Keratinocyte (primary cell): ENCODE data around the gene DEFB110. TPM values are rescaled to one million over a fixed set of nuclear protein-coding genes. Genes with fewer than 3 reads are reported as not detected.

Source experiments
- DNase-seq: peaks from one replicate; pipeline ENCODE4 v3.0.0-alpha.2; 2011; ENCODE audit warnings: low read depth, missing footprints, low spot score
- FAIRE-seq: peaks from 2 replicates; lab custom pipeline; 2011; peaks lifted over from hg19 to GRCh38; lab: Jason Lieb, UNC
- H2AFZ ChIP-seq: 2 replicates; pipeline ENCODE4 v1.6.0; 2012; ENCODE audit warnings: low read length, control low read depth, inconsistent platforms; ENCODE audit not compliant: control insufficient read depth
- H3K27ac ChIP-seq: 2 replicates; pipeline ENCODE4 v1.5.1; 2011; ENCODE audit warnings: low read length; ENCODE audit not compliant: control insufficient read depth, insufficient read depth
- H3K27me3 ChIP-seq: 3 replicates; pipeline ENCODE4 v1.6.0; 2011; ENCODE audit warnings: low read length; ENCODE audit not compliant: control insufficient read depth, insufficient read depth; ENCODE audit errors: extremely low read depth
- H3K36me3 ChIP-seq, 2 experiments: 2 replicates in 1 of 2; 3 replicates in 1 of 2; pipeline ENCODE4 v1.5.1; 2011; ENCODE audit warnings: low read length in 2 of 2, mild to moderate bottlenecking in 1 of 2; ENCODE audit not compliant: control insufficient read depth in 2 of 2, insufficient read depth in 2 of 2; ENCODE audit errors: extremely low read depth in 1 of 2
- H3K4me1 ChIP-seq: 3 replicates; pipeline ENCODE4 v1.5.1; 2011; ENCODE audit warnings: low read length; ENCODE audit not compliant: control insufficient read depth, insufficient read depth; ENCODE audit errors: extremely low read depth
- H3K4me2 ChIP-seq: 3 replicates; pipeline ENCODE4 v1.6.0; 2011; ENCODE audit warnings: low read depth, low read length; ENCODE audit not compliant: control insufficient read depth, insufficient read depth; ENCODE audit errors: extremely low read depth
- H3K4me3 ChIP-seq, 3 experiments: fragments of 200-600 bp in 1 of 3; sonication (generic) in 1 of 3; 2 replicates in 2 of 3; 3 replicates in 1 of 3; pipeline ENCODE4 v1.5.1; 2011 to 2016; ENCODE audit warnings: low read length in 3 of 3, mild to moderate bottlenecking in 3 of 3, control low read depth in 2 of 3, inconsistent platforms in 1 of 3, low read depth in 1 of 3, mixed read lengths in 1 of 3, mixed run types in 1 of 3, moderate library complexity in 1 of 3; ENCODE audit not compliant: control insufficient read depth in 2 of 3, insufficient read depth in 2 of 3; ENCODE audit errors: extremely low read depth in 1 of 3
- H3K79me2 ChIP-seq: 2 replicates; pipeline ENCODE4 v1.6.0; 2012; ENCODE audit warnings: low read length; ENCODE audit not compliant: control insufficient read depth, insufficient read depth
- H3K9ac ChIP-seq: 3 replicates; pipeline ENCODE4 v1.6.0; 2011; ENCODE audit warnings: low read length; ENCODE audit not compliant: control insufficient read depth, insufficient read depth; ENCODE audit errors: extremely low read depth
- H3K9me1 ChIP-seq: 3 replicates; pipeline ENCODE4 v1.6.0; 2011; ENCODE audit warnings: low read length; ENCODE audit not compliant: control insufficient read depth, insufficient read depth; ENCODE audit errors: extremely low read depth
- H3K9me3 ChIP-seq: 2 replicates; pipeline ENCODE4 v1.5.1; 2012; ENCODE audit warnings: low read depth, low read length; ENCODE audit not compliant: control insufficient read depth
- H4K20me1 ChIP-seq: 3 replicates; pipeline ENCODE4 v1.6.0; 2011; ENCODE audit warnings: low read length; ENCODE audit not compliant: control insufficient read depth, insufficient read depth; ENCODE audit errors: extremely low read depth
- EZH2 ChIP-seq: IDR thresholded peaks from one replicate; pipeline ENCODE4 v1.6.1; 2012; ENCODE audit warnings: inconsistent platforms, mild to moderate bottlenecking, low read length, moderate library complexity
- dilution Hi-C: fragments of 300-500 bp; cut with MboI; formaldehyde crosslinking; loops from one replicate; pipeline ENCODE4 v1.7.0; 2020; ENCODE audit warnings: low sequenced_read_pairs; ENCODE audit not compliant: extremely low pct_ligation_motif_present
- polyA plus RNA-seq, 5 experiments: library from polyadenylated mRNA; depleted of rRNA in 3 of 5; stranded (reverse) in 3 of 5; stranded (forward) in 1 of 5; unstranded in 1 of 5; fragments of >200 nt; gene quantifications; 1 replicate in 1 of 5; 2 replicates in 3 of 5; 3 replicates in 1 of 5; pipeline versions ENCODE4 v1.2.1 to v1.2.3, GENCODE V29; 2011 to 2012; ENCODE audit warnings: missing spikeins in 2 of 5, low read depth in 1 of 5, low replicate concordance in 1 of 5
- TF ChIP-seq, protein P1 (sequence below), 3 experiments: IDR thresholded peaks in 1 of 3; conservative IDR thresholded peaks in 1 of 3; optimal IDR thresholded peaks in 1 of 3; 2 replicates in 2 of 3; 3 replicates in 1 of 3; pipeline versions ENCODE3 to v1.5.1; 2011; ENCODE audit warnings: low read length in 3 of 3, mild to moderate bottlenecking in 3 of 3, moderate library complexity in 2 of 3, control low read depth in 1 of 3, inconsistent platforms in 1 of 3; ENCODE audit not compliant: insufficient read depth in 2 of 3; ENCODE audit errors: extremely low read depth in 1 of 3

DEFB110 gene
- polyA plus RNA-seq, 1 donor (not counting 4 experiments of a cell fraction or from before 2014, with no cell fraction given) = not detected

DNA sequence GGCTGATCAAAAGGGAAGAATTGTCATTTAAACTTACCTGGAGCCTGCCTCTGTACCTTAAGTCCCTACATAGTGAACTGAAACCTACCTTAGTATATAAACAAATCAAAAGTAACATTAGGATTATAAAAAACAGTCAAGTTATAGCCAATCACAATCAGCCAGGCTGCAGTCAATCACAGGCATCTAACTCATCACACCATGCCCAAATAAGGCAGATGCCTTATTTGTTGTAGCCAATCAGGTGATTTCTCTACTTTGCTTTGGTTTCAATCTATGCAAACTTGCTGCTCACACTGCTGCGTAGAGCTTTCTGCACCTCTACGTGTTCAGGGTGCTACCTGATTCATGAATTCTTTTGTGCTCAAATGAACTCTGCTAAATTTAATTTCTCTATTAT lies 34.0 kb downstream of the DEFB110 start:
- H3K9ac ChIP-seq = no peak overlapping the region
- no peaks in the 10 kb centered on the region for H3K79me2 ChIP-seq
- H3K27me3 ChIP-seq = no peaks in the 10 kb centered on the region
- dilution Hi-C loops = no loop called here
- H3K9me3 ChIP-seq = no peaks in the 10 kb centered on the region
- H3K27ac ChIP-seq = no peak overlapping the region
- DNase-seq (no peak), FAIRE-seq (no peak)
- no peaks in the 10 kb centered on the region for H4K20me1 ChIP-seq
- H3K4me3 ChIP-seq = no peak overlapping the region
- H3K36me3 ChIP-seq = no peaks in the 10 kb centered on the region
- no peaks in the 10 kb centered on the region for H3K4me1 ChIP-seq
- H3K9me1 ChIP-seq = no peaks in the 10 kb centered on the region
- H3K4me2 ChIP-seq = no peak overlapping the region
- no peak overlapping the region for H2AFZ ChIP-seq
- TF ChIP-seq, protein P1, sequence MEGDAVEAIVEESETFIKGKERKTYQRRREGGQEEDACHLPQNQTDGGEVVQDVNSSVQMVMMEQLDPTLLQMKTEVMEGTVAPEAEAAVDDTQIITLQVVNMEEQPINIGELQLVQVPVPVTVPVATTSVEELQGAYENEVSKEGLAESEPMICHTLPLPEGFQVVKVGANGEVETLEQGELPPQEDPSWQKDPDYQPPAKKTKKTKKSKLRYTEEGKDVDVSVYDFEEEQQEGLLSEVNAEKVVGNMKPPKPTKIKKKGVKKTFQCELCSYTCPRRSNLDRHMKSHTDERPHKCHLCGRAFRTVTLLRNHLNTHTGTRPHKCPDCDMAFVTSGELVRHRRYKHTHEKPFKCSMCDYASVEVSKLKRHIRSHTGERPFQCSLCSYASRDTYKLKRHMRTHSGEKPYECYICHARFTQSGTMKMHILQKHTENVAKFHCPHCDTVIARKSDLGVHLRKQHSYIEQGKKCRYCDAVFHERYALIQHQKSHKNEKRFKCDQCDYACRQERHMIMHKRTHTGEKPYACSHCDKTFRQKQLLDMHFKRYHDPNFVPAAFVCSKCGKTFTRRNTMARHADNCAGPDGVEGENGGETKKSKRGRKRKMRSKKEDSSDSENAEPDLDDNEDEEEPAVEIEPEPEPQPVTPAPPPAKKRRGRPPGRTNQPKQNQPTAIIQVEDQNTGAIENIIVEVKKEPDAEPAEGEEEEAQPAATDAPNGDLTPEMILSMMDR (optimal IDR thresholded peaks at IDR 0.05 in 1 of 3, IDR thresholded peaks at IDR 0.05 in 1 of 3, conservative IDR thresholded peaks at IDR 0.05 in 1 of 3; ENCODE audit: extremely low read depth in 1 of 3, insufficient read depth in 2 of 3, low read length in 3 of 3) = no peak
- no peak for TF ChIP-seq EZH2

DNA sequence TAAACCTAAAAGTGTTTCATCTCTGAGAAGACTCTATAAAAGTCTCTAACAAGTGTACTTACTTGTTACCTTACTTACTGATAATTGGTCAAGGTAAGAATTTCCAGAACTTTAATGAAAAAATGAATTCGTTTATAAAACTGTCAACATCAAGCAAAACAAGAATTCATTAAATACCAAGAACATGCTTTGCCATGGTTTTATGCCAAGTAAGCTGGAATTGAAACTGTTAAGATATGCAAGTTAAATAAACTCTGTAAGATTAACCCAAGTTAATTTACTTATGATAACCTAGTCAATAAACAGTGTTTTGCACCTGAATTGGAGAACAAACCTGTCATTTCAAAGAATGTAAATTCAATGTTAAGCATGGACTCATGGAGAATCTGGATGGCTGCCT lies 35.2 kb downstream of the DEFB110 start:
- DNase-seq = no peak
- Histone ChIP-seq H3K9me1 (no peaks in the 10 kb centered on the region), H2AFZ (no peak overlapping the region), H4K20me1 (no peaks in the 10 kb centered on the region), H3K9me3 (no peaks in the 10 kb centered on the region), H3K27ac (no peak overlapping the region), H3K4me2 (no peak overlapping the region), H3K79me2 (no peaks in the 10 kb centered on the region), H3K4me1 (no peaks in the 10 kb centered on the region), H3K27me3 (no peaks in the 10 kb centered on the region), H3K36me3 (no peaks in the 10 kb centered on the region), H3K9ac (no peak overlapping the region), H3K4me3 (no peak overlapping the region)
- dilution Hi-C loops = no loop called here
- no peak for FAIRE-seq
- TF ChIP-seq, protein P1 (optimal IDR thresholded peaks at IDR 0.05 in 1 of 3, IDR thresholded peaks at IDR 0.05 in 1 of 3, conservative IDR thresholded peaks at IDR 0.05 in 1 of 3; ENCODE audit: extremely low read depth in 1 of 3, insufficient read depth in 2 of 3, low read length in 3 of 3) = no peak
- TF ChIP-seq EZH2 = no peak
